B cell (primary cell): ENCODE results near the gene ARPP19. TPM values are rescaled to one million over a fixed set of nuclear protein-coding genes. Genes with fewer than 3 reads are reported as not detected.

Experiments used
- ATAC-seq: fragments of 200-7000 bp; cut with Tn5 transposase; one replicate; pipeline ENCODE4 v1.10.0; 2021; ENCODE audit warnings: low read depth, mild to moderate bottlenecking, moderate number of reproducible peaks, moderate library complexity
- CTCF ChIA-PET: fragments of 350-600 bp; sonication (Branson Sonifier 250); formaldehyde crosslinking; loops from one replicate; lab custom pipeline; 2021; ENCODE audit warnings: antibody characterized with exemption, inconsistent platforms; lab: Charles Lee
- POLR2A ChIA-PET: fragments of 350-600 bp; sonication (Branson Sonifier 250); formaldehyde crosslinking; loops from one replicate; lab custom pipeline; 2021; ENCODE audit warnings: antibody characterized with exemption; lab: Charles Lee
- DNase-seq: peaks from one replicate; pipeline ENCODE4 v3.0.0; 2013
- H2AFZ ChIP-seq: 2 replicates; pipeline ENCODE4 v1.6.1; 2012; ENCODE audit warnings: mild to moderate bottlenecking, low read depth, low read length; ENCODE audit not compliant: insufficient read depth, poor library complexity, severe bottlenecking
- H3K27ac ChIP-seq, 2 donors: 1 replicate in 1 of 2; 2 replicates in 1 of 2; pipeline ENCODE4 v1.5.1; 2012 to 2013; ENCODE audit warnings: low read length in 2 of 2, mild to moderate bottlenecking in 2 of 2, moderate library complexity in 1 of 2
- H3K27me3 ChIP-seq, 4 experiments: fragments of 200-600 bp in 1 of 4; sonication (generic) in 1 of 4; replicated peaks in 1 of 4; 1 replicate in 2 of 4; 2 replicates in 2 of 4; pipeline versions ENCODE4 v1.6.1 to v1.7.0; 2013 to 2016; ENCODE audit warnings: low read length in 3 of 4, mild to moderate bottlenecking in 2 of 4, mixed read lengths in 1 of 4, moderate library complexity in 1 of 4; ENCODE audit not compliant: insufficient read depth in 4 of 4, control insufficient read depth in 3 of 4; ENCODE audit errors: control extremely low read depth in 1 of 4
- H3K36me3 ChIP-seq, 2 experiments: replicated peaks in 1 of 2; 1 replicate in 1 of 2; 2 replicates in 1 of 2; pipeline versions ENCODE4 v1.6.1 to v1.7.1; 2013; ENCODE audit warnings: low read length in 1 of 2; ENCODE audit not compliant: insufficient read depth in 2 of 2, control insufficient read depth in 1 of 2; ENCODE audit errors: control extremely low read depth in 1 of 2, extremely low read depth in 1 of 2
- H3K4me1 ChIP-seq, 2 donors: fragments of 200-600 bp in 1 of 2; sonication (generic) in 1 of 2; 1 replicate in 1 of 2; 2 replicates in 1 of 2; pipeline versions ENCODE4 v1.5.1 to v1.6.1; 2013 to 2017; ENCODE audit warnings: low read length in 2 of 2; ENCODE audit not compliant: control insufficient read depth in 2 of 2, insufficient read depth in 2 of 2
- H3K4me2 ChIP-seq: replicated peaks from 2 replicates; pipeline ENCODE3; 2012; ENCODE audit warnings: mild to moderate bottlenecking, low read depth, low read length; ENCODE audit not compliant: poor library complexity, severe bottlenecking
- H3K4me3 ChIP-seq, 5 experiments: fragments of 200-600 bp in 1 of 5; sonication (generic) in 1 of 5; 1 replicate in 3 of 5; 2 replicates in 2 of 5; pipeline versions ENCODE4 v1.5.1 to v1.7.0; 2011 to 2016; ENCODE audit warnings: low read length in 4 of 5, mild to moderate bottlenecking in 4 of 5, low read depth in 2 of 5, control low read depth in 1 of 5, moderate library complexity in 1 of 5; ENCODE audit not compliant: insufficient read depth in 1 of 5; ENCODE audit errors: control extremely low read depth in 1 of 5, extremely low read depth in 1 of 5
- H3K79me2 ChIP-seq: fragments of 200-600 bp; sonication (generic); one replicate; pipeline ENCODE4 v1.6.0; 2016; ENCODE audit warnings: low read length; ENCODE audit not compliant: control insufficient read depth, insufficient read depth
- H3K9ac ChIP-seq: fragments of 200-600 bp; sonication (generic); 2 replicates; pipeline ENCODE4 v1.6.1; 2017; ENCODE audit warnings: mild to moderate bottlenecking, low read length, moderate library complexity
- H3K9me3 ChIP-seq, 3 donors: one replicate each; pipeline versions ENCODE4 v1.6.1 to v1.7.1; 2013; ENCODE audit warnings: low read length in 2 of 3; ENCODE audit not compliant: control insufficient read depth in 2 of 3, insufficient read depth in 1 of 3; ENCODE audit errors: control extremely low read depth in 1 of 3
- H4K20me1 ChIP-seq: 2 replicates; pipeline ENCODE4 v1.6.0; 2012; ENCODE audit warnings: mild to moderate bottlenecking, low read length; ENCODE audit not compliant: insufficient read depth, control insufficient read depth, poor library complexity, severe bottlenecking
- H3K27ac Mint-ChIP-seq: one replicate; pipeline ENCODE4 v1.8.0; 2021; ENCODE audit warnings: mixed read lengths
- H3K27me3 Mint-ChIP-seq: one replicate; pipeline ENCODE4 v1.8.0; 2021; ENCODE audit warnings: mixed read lengths
- H3K4me1 Mint-ChIP-seq: one replicate; pipeline ENCODE4 v1.8.0; 2021; ENCODE audit warnings: mixed read lengths
- H3K4me3 Mint-ChIP-seq: one replicate; pipeline ENCODE4 v1.8.0; 2021; ENCODE audit warnings: mixed read lengths
- H3K9me3 Mint-ChIP-seq: one replicate; pipeline ENCODE4 v1.8.0; 2022; ENCODE audit warnings: mixed read lengths; ENCODE audit not compliant: insufficient read depth
- EZH2 ChIP-seq: IDR thresholded peaks from 2 replicates; pipeline ENCODE4 v1.6.1; 2012; ENCODE audit warnings: borderline replicate concordance, low read depth, mild to moderate bottlenecking, moderate library complexity, low read length; ENCODE audit not compliant: insufficient read depth, poor library complexity, severe bottlenecking
- WGBS: methylation state at CpG from one replicate; pipeline ENCODE4 v1.1.5; 2013; ENCODE audit warnings: missing lambda C conversion rate; ENCODE audit not compliant: insufficient coverage; 5-methylcytosine and 5-hydroxymethylcytosine counted together
- intact Hi-C: fragments of 100-400 bp; cut with micrococcal nuclease; formaldehyde crosslinking; loops from one replicate; pipeline ENCODE4 v1.10.0; 2022
- polyA plus RNA-seq: library from polyadenylated mRNA; depleted of rRNA; stranded (reverse); fragments of >200 nt; gene quantifications from 2 replicates; pipeline ENCODE4 v1.2.3, GENCODE V29; 2012
- total RNA-seq, 2 donors: library from RNA; stranded (reverse); fragments of 120-200 nt in 1 of 2; gene quantifications; 1 replicate in 1 of 2; 2 replicates in 1 of 2; pipeline versions ENCODE4 v1.2.3 to v1.2.4, GENCODE V29; 2013 to 2022
- TF ChIP-seq, protein P1 (sequence below): fragments of 200-600 bp; IDR thresholded peaks from one replicate; pipeline ENCODE4 v1.8.0; 2022; ENCODE audit warnings: antibody characterized with exemption, mild to moderate bottlenecking

Gene ARPP19
- total and polyA plus RNA-seq, 2 donors (not counting 1 experiment from before 2014, with no cell fraction given): 22.0 to 147 TPM

- Histone ChIP-seq H3K27me3 (no peaks in the 10 kb centered on the region), H2AFZ (no peak overlapping the region), H3K27ac (no peak overlapping the region), H3K4me3 (no peak overlapping the region), H3K4me1 (peaks cover 14 to 20% of the 10 kb centered on the region in 2 donors), H3K4me2 (no peak overlapping the region), H3K9ac (no peak overlapping the region), H3K36me3 (no peaks in the 10 kb centered on the region), H3K79me2 (peaks cover 90% of the 10 kb centered on the region), H3K9me3 (no peaks in the 10 kb centered on the region), H4K20me1 (peaks cover 54% of the 10 kb centered on the region)
- 95% methylated on average over 4 of the region's 6 CpGs for WGBS
- ATAC-seq (no peak), DNase-seq (no peak)
- no peak overlapping the region for H3K4me3 Mint-ChIP-seq
- ChIA-PET POLR2A (no interaction called here), CTCF (interaction anchor here (0.9 to 1.0 kb wide), 2 partner anchors 21 to 41 kb away, joined by 3 read pairs; no protein-coding TSS in a partner anchor)
- no peaks in the 10 kb centered on the region for H3K27me3 Mint-ChIP-seq
- TF ChIP-seq, protein P1, sequence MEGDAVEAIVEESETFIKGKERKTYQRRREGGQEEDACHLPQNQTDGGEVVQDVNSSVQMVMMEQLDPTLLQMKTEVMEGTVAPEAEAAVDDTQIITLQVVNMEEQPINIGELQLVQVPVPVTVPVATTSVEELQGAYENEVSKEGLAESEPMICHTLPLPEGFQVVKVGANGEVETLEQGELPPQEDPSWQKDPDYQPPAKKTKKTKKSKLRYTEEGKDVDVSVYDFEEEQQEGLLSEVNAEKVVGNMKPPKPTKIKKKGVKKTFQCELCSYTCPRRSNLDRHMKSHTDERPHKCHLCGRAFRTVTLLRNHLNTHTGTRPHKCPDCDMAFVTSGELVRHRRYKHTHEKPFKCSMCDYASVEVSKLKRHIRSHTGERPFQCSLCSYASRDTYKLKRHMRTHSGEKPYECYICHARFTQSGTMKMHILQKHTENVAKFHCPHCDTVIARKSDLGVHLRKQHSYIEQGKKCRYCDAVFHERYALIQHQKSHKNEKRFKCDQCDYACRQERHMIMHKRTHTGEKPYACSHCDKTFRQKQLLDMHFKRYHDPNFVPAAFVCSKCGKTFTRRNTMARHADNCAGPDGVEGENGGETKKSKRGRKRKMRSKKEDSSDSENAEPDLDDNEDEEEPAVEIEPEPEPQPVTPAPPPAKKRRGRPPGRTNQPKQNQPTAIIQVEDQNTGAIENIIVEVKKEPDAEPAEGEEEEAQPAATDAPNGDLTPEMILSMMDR: no peak
- TF ChIP-seq EZH2: no peak
- no peak overlapping the region for H3K27ac Mint-ChIP-seq
- intact Hi-C loops: no loop called here
- no peaks in the 10 kb centered on the region for H3K9me3 Mint-ChIP-seq
- peaks cover 52% of the 10 kb centered on the region for H3K4me1 Mint-ChIP-seq
These were observed 62.3 kb downstream of the ARPP19 start for GRCh38 chr15:52506549-52506948.

DNA sequence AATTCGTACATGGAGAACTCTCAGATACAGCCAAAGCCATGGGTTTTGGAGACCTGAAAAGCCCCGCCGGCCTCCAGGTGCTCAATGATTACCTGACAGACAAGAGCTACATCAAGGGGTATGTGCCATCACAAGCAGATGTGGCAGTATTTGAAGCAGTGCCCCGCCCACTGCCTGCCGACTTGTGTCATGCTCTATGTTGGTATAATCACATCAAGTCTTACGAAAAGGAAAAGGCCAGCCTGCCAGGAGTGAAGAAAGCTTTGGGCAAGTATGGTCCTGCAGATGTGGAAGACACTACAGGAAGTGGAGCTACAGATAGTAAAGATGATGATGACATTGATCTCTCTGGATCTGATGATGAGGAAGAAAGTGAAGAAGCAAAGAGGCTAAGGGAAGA lies 63.7 kb downstream of the ARPP19 start:
- no peak overlapping the region for H3K27ac ChIP-seq
- 96% methylated on average over 6 of the region's 6 CpGs for WGBS
- no peaks in the 10 kb centered on the region for H3K9me3 Mint-ChIP-seq
- H3K27me3 ChIP-seq: no peaks in the 10 kb centered on the region
- H3K4me1 ChIP-seq: peaks cover 14 to 20% of the 10 kb centered on the region in 2 donors
- intact Hi-C loops: loop anchor here (2.0 kb wide), 1 partner anchor 24 kb away; the partner anchor contains the start of gene MYO5A
- ChIA-PET CTCF (no interaction called here), POLR2A (interaction anchor here (0.7 kb wide), 1 partner anchor 20 kb away, joined by 4 read pairs; no protein-coding TSS in a partner anchor)
- DNase-seq: no peak
- peaks cover 0 to 5% (median 0%) of the 10 kb centered on the region in 3 donors for H3K9me3 ChIP-seq
- no peak overlapping the region for H3K4me3 ChIP-seq
- H3K27me3 Mint-ChIP-seq: no peaks in the 10 kb centered on the region
- TF ChIP-seq, protein P1: no peak
- TF ChIP-seq EZH2: no peak
- no peak overlapping the region for H2AFZ ChIP-seq
- peaks cover 41% of the 10 kb centered on the region for H4K20me1 ChIP-seq
- no peaks in the 10 kb centered on the region for H3K36me3 ChIP-seq
- H3K4me1 Mint-ChIP-seq: peaks cover 47% of the 10 kb centered on the region
- H3K4me2 ChIP-seq: no peak overlapping the region
- no peak overlapping the region for H3K27ac Mint-ChIP-seq
- no peak for ATAC-seq
- H3K4me3 Mint-ChIP-seq: no peak overlapping the region
- no peak overlapping the region for H3K9ac ChIP-seq
- H3K79me2 ChIP-seq: peaks cover 90% of the 10 kb centered on the region
